PFSK-1 (cell line): ENCODE results near the gene SLC19A2.

ENCODE experiments used
- POLR2AphosphoS5 ChIP-seq: IDR thresholded peaks from 2 replicates; pipeline ENCODE4 v1.6.1; 2012; ENCODE audit warnings: low read depth, mild to moderate bottlenecking, control low read depth, low read length, moderate library complexity
- REST ChIP-seq, 2 experiments: IDR thresholded peaks; 2 replicates each; pipeline versions ENCODE4 v1.6.1 to v1.8.0; 2011 to 2012; ENCODE audit warnings: low read depth in 2 of 2, low read length in 2 of 2, control low read depth in 1 of 2, inconsistent platforms in 1 of 2, mild to moderate bottlenecking in 1 of 2, moderate library complexity in 1 of 2; ENCODE audit not compliant: insufficient read depth in 1 of 2
- SIN3A ChIP-seq: IDR thresholded peaks from 2 replicates; pipeline ENCODE4 v1.6.1; 2012; ENCODE audit warnings: mild to moderate bottlenecking, low read length, moderate library complexity, borderline replicate concordance; ENCODE audit not compliant: insufficient read depth
- TAF1 ChIP-seq: IDR thresholded peaks from 2 replicates; pipeline ENCODE4 v1.6.1; 2012; ENCODE audit warnings: low read length, control low read depth, borderline replicate concordance; ENCODE audit not compliant: insufficient read depth

GRCh38 chr1:169451218-169451824 lies 34.4 kb downstream of the SLC19A2 start:
- TF ChIP-seq TAF1 (no peak), SIN3A (no peak), POLR2AphosphoS5 (no peak), REST (IDR thresholded peaks at IDR 0.05; ENCODE audit: insufficient read depth in 1 of 2, low read depth in 2 of 2, low read length in 2 of 2) (no peak)
